SK-N-SH (cell line): Measurements from ENCODE around the gene MYL5. TPM values are rescaled to one million over a fixed set of nuclear protein-coding genes. Genes with fewer than 3 reads are reported as not detected.

Experiments used
- CTCF ChIA-PET: fragments of 300-600, 350-600 bp; formaldehyde crosslinking; extraction: SDS; loops from one replicate; lab custom pipeline; 2021; lab: Yijun Ruan, JAX
- POLR2A ChIA-PET: fragments of 350-600 bp; sonication (Branson Sonifier 250); formaldehyde crosslinking; extraction: SDS; loops from one replicate; lab custom pipeline; 2020; ENCODE audit warnings: antibody characterized with exemption, inconsistent platforms; lab: Yijun Ruan, JAX
- DNase-seq: peaks from one replicate; pipeline ENCODE4 v3.0.0; 2012
- H2AFZ ChIP-seq: fragments of 200-600 bp; sonication (generic); 2 replicates; pipeline ENCODE4 v1.8.1; 2016; ENCODE audit warnings: antibody characterized with exemption, mild to moderate bottlenecking, low read depth
- H3F3A ChIP-seq: fragments of 200-600 bp; sonication (generic); replicated peaks from 2 replicates; pipeline ENCODE3; 2016; ENCODE audit warnings: antibody characterized with exemption, mild to moderate bottlenecking; ENCODE audit not compliant: insufficient read depth
- H3K27ac ChIP-seq, 2 experiments: fragments of 200-500 bp in 1 of 2; fragments of 200-600 bp in 1 of 2; sonication (Bioruptor generic) in 1 of 2; sonication (generic), shearing (Covaris generic) in 1 of 2; 2 replicates each; pipeline versions ENCODE4 v1.5.1 to v1.6.1; 2014 to 2016; ENCODE audit warnings: low read depth in 2 of 2, inconsistent platforms in 1 of 2, low read length in 1 of 2, mild to moderate bottlenecking in 1 of 2, mixed read lengths in 1 of 2
- H3K27me3 ChIP-seq: fragments of 200-600 bp; sonication (generic), shearing (Covaris generic); 2 replicates; pipeline ENCODE4 v1.6.1; 2016; ENCODE audit warnings: mixed run types; ENCODE audit not compliant: insufficient read depth
- H3K36me3 ChIP-seq, 2 experiments: fragments of 200-500 bp in 1 of 2; fragments of 200-600 bp in 1 of 2; sonication (Bioruptor generic) in 1 of 2; sonication (generic) in 1 of 2; replicated peaks in 1 of 2; 2 replicates each; pipeline versions ENCODE3 to v1.5.1; 2014 to 2016; ENCODE audit warnings: low read length in 1 of 2, mild to moderate bottlenecking in 1 of 2; ENCODE audit not compliant: insufficient read depth in 2 of 2, control insufficient read depth in 1 of 2
- H3K4me1 ChIP-seq, 2 experiments: fragments of 200-500 bp in 1 of 2; fragments of 200-600 bp in 1 of 2; sonication (Bioruptor generic) in 1 of 2; sonication (generic), shearing (Covaris generic) in 1 of 2; 2 replicates each; pipeline versions ENCODE4 v1.5.1 to v1.6.1; 2014 to 2016; ENCODE audit warnings: low read depth in 1 of 2, low read length in 1 of 2, mixed run types in 1 of 2; ENCODE audit not compliant: insufficient read depth in 2 of 2, control insufficient read depth in 1 of 2
- H3K4me2 ChIP-seq: fragments of 200-600 bp; sonication (generic), shearing (Covaris generic); 2 replicates; pipeline ENCODE4 v1.6.1; 2017; ENCODE audit warnings: mixed run types
- H3K4me3 ChIP-seq, 2 experiments: fragments of 200-500 bp in 1 of 2; fragments of 200-600 bp in 1 of 2; sonication (Bioruptor generic) in 1 of 2; sonication (generic), shearing (Covaris generic) in 1 of 2; 2 replicates each; pipeline versions ENCODE4 v1.5.1 to v1.8.1; 2014 to 2016; ENCODE audit warnings: low read depth in 2 of 2, inconsistent platforms in 1 of 2, low read length in 1 of 2, mild to moderate bottlenecking in 1 of 2, mixed read lengths in 1 of 2, moderate library complexity in 1 of 2
- H3K79me2 ChIP-seq: fragments of 200-600 bp; sonication (generic); 2 replicates; pipeline ENCODE4 v1.8.1; 2017; ENCODE audit warnings: mild to moderate bottlenecking; ENCODE audit not compliant: insufficient read depth
- H3K9ac ChIP-seq: fragments of 200-600 bp; sonication (generic); 2 replicates; pipeline ENCODE4 v1.6.1; 2017; ENCODE audit warnings: mixed run types
- H3K9me2 ChIP-seq: fragments of 200-600 bp; sonication (generic); 2 replicates; pipeline ENCODE4 v1.6.1; 2017; ENCODE audit warnings: mixed run types
- H3K9me3 ChIP-seq: fragments of 200-600 bp; sonication (generic); 2 replicates; pipeline ENCODE4 v1.6.1; 2017; ENCODE audit warnings: mixed run types, mild to moderate bottlenecking, moderate library complexity
- H4K20me1 ChIP-seq: fragments of 200-600 bp; sonication (generic); 2 replicates; pipeline ENCODE4 v1.6.1; 2017; ENCODE audit warnings: mild to moderate bottlenecking, mixed run types; ENCODE audit not compliant: insufficient read depth
- FOXJ3 ChIP-seq: sonication (generic); formaldehyde crosslinking; IDR thresholded peaks from 2 replicates; pipeline ENCODE4 v1.5.1; 2020; ENCODE audit warnings: mild to moderate bottlenecking, missing genetic modification reagents
- GABPA ChIP-seq: IDR thresholded peaks from 2 replicates; pipeline ENCODE4 v1.4.0; 2012; ENCODE audit warnings: low read depth, mild to moderate bottlenecking
- JUND ChIP-seq: IDR thresholded peaks from 2 replicates; pipeline ENCODE4 v1.4.0; 2012
- MXI1 ChIP-seq: IDR thresholded peaks from 2 replicates; pipeline ENCODE4 v1.6.1; 2012; ENCODE audit warnings: mild to moderate bottlenecking, low read depth, low read length, improper control_type of control experiment
- POLR2AphosphoS5 ChIP-seq: IDR thresholded peaks from 2 replicates; pipeline ENCODE4 v1.6.1; 2012; ENCODE audit warnings: low read depth, low read length
- RAD21 ChIP-seq: IDR thresholded peaks from 2 replicates; pipeline ENCODE4 v1.6.1; 2012; ENCODE audit warnings: mild to moderate bottlenecking, low read length
- RCOR1 ChIP-seq: fragments of 150-350 bp; IDR thresholded peaks from 2 replicates; pipeline ENCODE4 v1.6.1; 2017; ENCODE audit warnings: antibody characterized with exemption, low read length
- SMC3 ChIP-seq: IDR thresholded peaks from 2 replicates; pipeline ENCODE4 v1.6.1; 2012; ENCODE audit warnings: low read depth, low read length, improper control_type of control experiment
- TCF12 ChIP-seq: IDR thresholded peaks from 2 replicates; pipeline ENCODE4 v1.4.0; 2012
- TEAD4 ChIP-seq: IDR thresholded peaks from 2 replicates; pipeline ENCODE4 v1.4.0; 2012; ENCODE audit warnings: mild to moderate bottlenecking, borderline replicate concordance; ENCODE audit not compliant: insufficient read depth
- WGBS: methylation state at CpG from one replicate; pipeline ENCODE4 v1.1.6; 2017; ENCODE audit warnings: low lambda C conversion rate; 5-methylcytosine and 5-hydroxymethylcytosine counted together
- polyA plus RNA-seq, 3 experiments: library from polyadenylated mRNA; depleted of rRNA; stranded (reverse); fragments of >200 nt; gene quantifications; 2 replicates each; pipeline ENCODE4 v1.2.3, GENCODE V29; 2012
- TF ChIP-seq, protein P1 (sequence below): IDR thresholded peaks from 2 replicates; pipeline ENCODE4 v1.4.0; 2012; ENCODE audit warnings: low read depth
- TF ChIP-seq, protein P2 (sequence below): fragments of 200-600 bp; sonication (generic); IDR thresholded peaks from 2 replicates; pipeline ENCODE4 v1.6.1; 2017; ENCODE audit warnings: antibody characterized with exemption, mild to moderate bottlenecking, moderate library complexity
- TF ChIP-seq, protein P3 (sequence below): IDR thresholded peaks from 2 replicates; pipeline ENCODE4 v1.4.0; 2012; ENCODE audit warnings: low read depth, borderline replicate concordance

Gene MYL5
- polyA plus RNA-seq, 1 of the 3 experiments (the other 2 are of a cell fraction): 46.9 TPM

DNA sequence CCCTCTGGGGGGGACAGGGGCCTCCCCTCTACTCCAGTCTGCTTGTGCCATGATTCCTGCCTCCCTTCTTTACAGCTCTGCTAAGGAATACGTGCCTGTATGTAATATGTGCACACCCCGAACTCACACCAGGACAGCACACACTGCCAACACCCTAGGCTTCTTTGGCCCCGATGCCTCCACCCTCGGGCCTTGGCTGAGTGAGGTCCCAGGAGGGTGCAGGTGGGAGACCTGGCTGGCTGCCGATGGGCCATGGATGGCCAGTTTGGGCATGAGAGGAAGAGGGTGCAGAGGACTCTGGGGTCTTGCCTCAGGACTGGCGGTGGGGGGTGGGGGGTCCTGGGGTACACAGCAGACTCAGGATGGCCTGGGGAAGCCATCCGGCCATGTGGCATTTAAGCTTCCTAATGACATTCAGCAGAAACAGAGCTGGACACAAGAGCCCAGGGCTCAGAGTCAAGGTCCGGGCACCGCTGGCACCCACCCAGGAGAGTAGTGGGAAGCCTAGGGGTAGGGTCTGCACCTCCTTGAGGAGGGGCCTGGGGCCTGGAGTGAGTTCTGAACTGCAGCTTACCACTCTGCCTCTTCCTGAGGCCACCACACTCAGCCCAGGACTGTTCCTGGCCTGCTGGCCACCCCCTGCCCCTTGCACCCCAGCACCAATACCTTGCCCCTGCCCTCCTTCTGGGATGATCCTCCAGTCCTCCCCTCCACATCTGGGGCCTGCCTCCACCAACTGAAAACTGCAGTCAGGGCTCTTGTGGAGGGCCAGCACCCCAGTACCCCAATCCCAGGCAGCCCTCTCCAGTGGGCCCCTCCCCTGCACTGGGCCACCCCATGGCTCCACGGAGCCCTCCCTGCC, 29.2 kb downstream of the MYL5 start (continued):
- TF ChIP-seq, protein P1, sequence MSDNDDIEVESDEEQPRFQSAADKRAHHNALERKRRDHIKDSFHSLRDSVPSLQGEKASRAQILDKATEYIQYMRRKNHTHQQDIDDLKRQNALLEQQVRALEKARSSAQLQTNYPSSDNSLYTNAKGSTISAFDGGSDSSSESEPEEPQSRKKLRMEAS: no peak
- TF ChIP-seq RCOR1: no peak
- no peak for TF ChIP-seq TCF12
- TF ChIP-seq, protein P2, sequence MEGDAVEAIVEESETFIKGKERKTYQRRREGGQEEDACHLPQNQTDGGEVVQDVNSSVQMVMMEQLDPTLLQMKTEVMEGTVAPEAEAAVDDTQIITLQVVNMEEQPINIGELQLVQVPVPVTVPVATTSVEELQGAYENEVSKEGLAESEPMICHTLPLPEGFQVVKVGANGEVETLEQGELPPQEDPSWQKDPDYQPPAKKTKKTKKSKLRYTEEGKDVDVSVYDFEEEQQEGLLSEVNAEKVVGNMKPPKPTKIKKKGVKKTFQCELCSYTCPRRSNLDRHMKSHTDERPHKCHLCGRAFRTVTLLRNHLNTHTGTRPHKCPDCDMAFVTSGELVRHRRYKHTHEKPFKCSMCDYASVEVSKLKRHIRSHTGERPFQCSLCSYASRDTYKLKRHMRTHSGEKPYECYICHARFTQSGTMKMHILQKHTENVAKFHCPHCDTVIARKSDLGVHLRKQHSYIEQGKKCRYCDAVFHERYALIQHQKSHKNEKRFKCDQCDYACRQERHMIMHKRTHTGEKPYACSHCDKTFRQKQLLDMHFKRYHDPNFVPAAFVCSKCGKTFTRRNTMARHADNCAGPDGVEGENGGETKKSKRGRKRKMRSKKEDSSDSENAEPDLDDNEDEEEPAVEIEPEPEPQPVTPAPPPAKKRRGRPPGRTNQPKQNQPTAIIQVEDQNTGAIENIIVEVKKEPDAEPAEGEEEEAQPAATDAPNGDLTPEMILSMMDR: no peak
- TF ChIP-seq POLR2AphosphoS5: no peak
- TF ChIP-seq SMC3: no peak
- no peak for TF ChIP-seq GABPA
- no peak for TF ChIP-seq FOXJ3 (CRISPR knock-in tag)
- no peak for TF ChIP-seq JUND
- no peak for TF ChIP-seq MXI1
- TF ChIP-seq, protein P3, sequence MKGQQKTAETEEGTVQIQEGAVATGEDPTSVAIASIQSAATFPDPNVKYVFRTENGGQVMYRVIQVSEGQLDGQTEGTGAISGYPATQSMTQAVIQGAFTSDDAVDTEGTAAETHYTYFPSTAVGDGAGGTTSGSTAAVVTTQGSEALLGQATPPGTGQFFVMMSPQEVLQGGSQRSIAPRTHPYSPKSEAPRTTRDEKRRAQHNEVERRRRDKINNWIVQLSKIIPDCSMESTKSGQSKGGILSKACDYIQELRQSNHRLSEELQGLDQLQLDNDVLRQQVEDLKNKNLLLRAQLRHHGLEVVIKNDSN: no peak

DNA sequence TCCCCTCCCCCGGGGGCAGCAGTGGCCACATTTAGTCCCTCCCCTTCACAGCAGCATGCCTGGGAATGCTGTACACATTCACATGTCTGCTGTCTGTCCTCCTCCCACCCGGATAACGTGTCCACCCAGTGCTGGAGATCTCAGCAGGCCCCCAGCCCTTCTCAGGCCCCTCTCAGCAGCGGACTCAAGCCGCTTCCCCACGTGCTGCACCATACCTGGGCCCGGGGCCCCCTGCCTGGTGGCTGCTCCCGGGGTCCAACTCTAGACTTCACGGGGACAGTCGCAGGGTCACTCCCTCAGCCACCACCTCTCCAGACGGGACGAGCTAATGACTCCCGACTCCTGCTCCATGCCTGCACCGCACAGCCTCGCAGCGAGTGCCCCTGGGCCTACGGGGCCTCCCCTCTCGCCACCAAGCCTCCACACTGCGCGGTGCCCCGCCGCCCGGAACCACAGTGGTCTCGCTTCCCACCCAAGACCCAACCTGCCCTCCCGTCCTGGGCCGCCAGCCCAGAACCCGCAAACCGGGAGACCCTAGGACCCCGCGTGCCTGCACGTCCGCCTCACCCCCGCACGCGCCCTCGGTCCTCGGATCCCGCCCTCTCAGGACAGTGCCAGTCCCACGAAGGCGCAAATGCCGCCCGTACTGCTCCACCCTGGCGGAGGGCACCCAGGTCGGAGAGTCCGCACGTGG, 30.0 kb downstream of the MYL5 start:
- 96% methylated on average over 27 of the region's 46 CpGs for WGBS
- H3K4me1 ChIP-seq: peaks cover 0 to 17% of the 10 kb centered on the region in 2 experiments; a peak in 2 of 4 replicates
- TF ChIP-seq RAD21 (no peak), TCF12 (no peak), TEAD4 (no peak)
- no peaks in the 10 kb centered on the region for H3K36me3 ChIP-seq
- H3K9me3 ChIP-seq: no peaks in the 10 kb centered on the region
- no peak overlapping the region for H3K9ac ChIP-seq
- H2AFZ ChIP-seq: no peak overlapping the region
- peaks cover 33% of the 10 kb centered on the region for H3K79me2 ChIP-seq
- H3K4me2 ChIP-seq: no peak overlapping the region
- no peak overlapping the region for H3K27ac ChIP-seq
- CTCF ChIA-PET: interaction anchor here (2.4 kb wide), 1 partner anchor 20 kb away, joined by 8 read pairs; no protein-coding TSS in a partner anchor
- H3K27me3 ChIP-seq: no peaks in the 10 kb centered on the region
- H3K9me2 ChIP-seq: no peaks in the 10 kb centered on the region
- POLR2A ChIA-PET: interaction anchor here (1.4 kb wide), 1 partner anchor 17 kb away, joined by 3 read pairs; no protein-coding TSS in a partner anchor
- peak; percentile 35 for DNase-seq
- peaks cover 3% of the 10 kb centered on the region for H3F3A ChIP-seq
- peaks cover 21% of the 10 kb centered on the region for H4K20me1 ChIP-seq
- no peak overlapping the region for H3K4me3 ChIP-seq
